Kidney epithelial cell (primary cell): ENCODE results near the gene OR10C1. TPM values are rescaled to one million over a fixed set of nuclear protein-coding genes. Genes with fewer than 3 reads are reported as not detected.
"Not testable (repeated sequence)": the region's sequence is repeated elsewhere in the genome, so short reads cannot be mapped to it uniquely, and the experiment has no call there.

Experiments used
- DNase-seq: peaks from one replicate; pipeline ENCODE4 v3.0.0-alpha.2; 2010; ENCODE audit warnings: low read depth
- H3K27me3 ChIP-seq: 2 replicates; pipeline ENCODE4 v1.6.0; 2011; ENCODE audit warnings: low read length; ENCODE audit not compliant: control insufficient read depth, insufficient read depth
- H3K36me3 ChIP-seq: 2 replicates; pipeline ENCODE4 v1.5.1; 2011; ENCODE audit warnings: low read length; ENCODE audit not compliant: control insufficient read depth, insufficient read depth
- H3K4me3 ChIP-seq: 2 replicates; pipeline ENCODE4 v1.5.1; 2011; ENCODE audit warnings: low read depth, mild to moderate bottlenecking, control low read depth, low read length
- total RNA-seq: library from RNA; depleted of rRNA; stranded (reverse); fragments of >200 nt; gene quantifications from 2 replicates; pipeline ENCODE4 v1.2.3, GENCODE V29; 2015
- TF ChIP-seq, protein P1 (sequence below): IDR thresholded peaks from 2 replicates; pipeline ENCODE4 v1.5.1; 2011; ENCODE audit warnings: mild to moderate bottlenecking, moderate library complexity, low read length, control low read depth, inconsistent platforms; ENCODE audit not compliant: insufficient read depth, poor library complexity, severe bottlenecking

The OR10C1 gene
- total RNA-seq, 1 donor from 2014 or later, result not detected

DNA sequence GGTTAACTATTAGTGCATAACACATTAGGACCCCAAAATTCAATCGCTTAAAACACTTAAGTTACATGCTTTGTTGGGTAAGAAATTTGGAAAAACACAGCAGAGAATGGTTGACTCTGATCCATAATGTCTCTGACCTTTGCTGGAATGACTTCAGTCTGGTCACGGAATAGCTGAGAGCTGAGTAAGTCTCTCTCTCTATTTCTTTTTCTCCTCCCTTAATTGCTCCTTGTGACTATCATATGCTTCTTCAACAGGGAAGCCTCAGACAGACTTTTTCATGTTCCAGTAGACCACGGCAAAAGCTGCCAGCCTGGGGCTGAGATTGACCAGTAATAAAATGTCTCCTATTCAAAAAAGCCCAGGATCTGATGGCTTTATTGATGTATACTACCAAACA is 19.6 kb upstream of the OR10C1 start:
- no peak for DNase-seq
- Histone ChIP-seq H3K36me3 (no peaks in the 10 kb centered on the region), H3K4me3 (no peak overlapping the region), H3K27me3 (no peaks in the 10 kb centered on the region)
- TF ChIP-seq, protein P1, sequence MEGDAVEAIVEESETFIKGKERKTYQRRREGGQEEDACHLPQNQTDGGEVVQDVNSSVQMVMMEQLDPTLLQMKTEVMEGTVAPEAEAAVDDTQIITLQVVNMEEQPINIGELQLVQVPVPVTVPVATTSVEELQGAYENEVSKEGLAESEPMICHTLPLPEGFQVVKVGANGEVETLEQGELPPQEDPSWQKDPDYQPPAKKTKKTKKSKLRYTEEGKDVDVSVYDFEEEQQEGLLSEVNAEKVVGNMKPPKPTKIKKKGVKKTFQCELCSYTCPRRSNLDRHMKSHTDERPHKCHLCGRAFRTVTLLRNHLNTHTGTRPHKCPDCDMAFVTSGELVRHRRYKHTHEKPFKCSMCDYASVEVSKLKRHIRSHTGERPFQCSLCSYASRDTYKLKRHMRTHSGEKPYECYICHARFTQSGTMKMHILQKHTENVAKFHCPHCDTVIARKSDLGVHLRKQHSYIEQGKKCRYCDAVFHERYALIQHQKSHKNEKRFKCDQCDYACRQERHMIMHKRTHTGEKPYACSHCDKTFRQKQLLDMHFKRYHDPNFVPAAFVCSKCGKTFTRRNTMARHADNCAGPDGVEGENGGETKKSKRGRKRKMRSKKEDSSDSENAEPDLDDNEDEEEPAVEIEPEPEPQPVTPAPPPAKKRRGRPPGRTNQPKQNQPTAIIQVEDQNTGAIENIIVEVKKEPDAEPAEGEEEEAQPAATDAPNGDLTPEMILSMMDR, result no peak

DNA sequence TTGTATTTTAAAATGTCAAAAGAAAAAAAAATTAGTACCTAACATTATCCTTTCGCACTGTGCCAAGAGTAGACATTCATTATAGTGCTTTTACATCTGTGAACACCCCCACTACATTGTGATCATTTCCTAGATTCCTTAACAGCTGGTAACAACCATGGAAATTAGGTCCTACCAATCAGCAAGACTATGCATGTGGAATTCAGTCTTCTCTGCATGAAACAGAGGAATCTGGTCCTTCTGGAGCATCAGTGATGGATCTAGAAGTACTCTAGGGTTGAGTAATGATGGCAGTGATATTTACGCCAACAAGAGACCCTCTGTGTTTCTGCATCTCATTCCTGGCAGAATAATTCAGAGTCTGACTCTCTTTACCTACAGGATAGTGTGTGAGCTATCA is 14.9 kb upstream of the OR10C1 start:
- DNase-seq, result no peak
- Histone ChIP-seq H3K27me3 (no peaks in the 10 kb centered on the region), H3K4me3 (no peak overlapping the region), H3K36me3 (no peaks in the 10 kb centered on the region)
- TF ChIP-seq, protein P1, result no peak

DNA sequence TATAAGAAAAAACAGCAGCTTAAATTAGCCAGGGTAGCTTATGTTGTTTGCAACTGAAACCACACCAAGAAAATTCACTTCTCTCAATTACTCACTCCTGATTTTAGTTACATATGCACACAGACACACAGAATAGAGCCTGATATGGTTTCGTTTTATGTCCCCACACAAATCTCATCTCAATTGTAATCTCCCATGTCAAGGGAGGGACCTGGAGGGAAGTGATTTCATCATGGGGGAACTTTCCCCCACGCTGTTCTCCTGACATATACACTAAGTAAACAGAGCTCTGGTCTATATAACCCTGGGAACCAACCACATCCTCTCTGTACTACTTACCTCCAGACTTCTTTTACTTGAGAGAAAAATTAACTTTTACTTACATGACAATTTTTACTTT is 14.5 kb upstream of the OR10C1 start:
- no peak for DNase-seq

DNA sequence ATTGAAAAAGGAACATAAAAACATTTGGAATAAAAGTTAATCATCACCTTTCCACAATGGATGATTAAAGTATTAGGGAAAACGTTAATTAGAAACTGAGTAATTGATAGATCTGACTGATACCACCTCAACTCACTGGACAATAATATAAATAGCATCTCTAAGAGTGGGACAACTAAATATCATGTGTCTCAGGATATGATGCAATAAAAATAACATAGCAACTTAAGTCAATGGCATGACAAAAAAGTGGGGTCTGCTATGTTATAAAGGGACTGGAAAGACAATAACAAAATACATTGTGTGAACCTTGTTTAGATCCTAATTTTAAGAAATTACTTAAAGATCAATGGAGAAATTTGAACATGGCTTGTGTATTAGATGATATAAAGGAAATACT is 14.0 kb upstream of the OR10C1 start:
- H3K36me3 ChIP-seq, result no peaks in the 10 kb centered on the region
- DNase-seq, result no peak
- TF ChIP-seq, protein P1, result no peak
- H3K27me3 ChIP-seq, result no peaks in the 10 kb centered on the region
- H3K4me3 ChIP-seq, result no peak overlapping the region

More for the DNA sequence above, 14.5 kb upstream of the OR10C1 start:
- TF ChIP-seq, protein P1, result no peak
- Histone ChIP-seq H3K36me3 (no peaks in the 10 kb centered on the region), H3K4me3 (no peak overlapping the region), H3K27me3 (no peaks in the 10 kb centered on the region)

DNA sequence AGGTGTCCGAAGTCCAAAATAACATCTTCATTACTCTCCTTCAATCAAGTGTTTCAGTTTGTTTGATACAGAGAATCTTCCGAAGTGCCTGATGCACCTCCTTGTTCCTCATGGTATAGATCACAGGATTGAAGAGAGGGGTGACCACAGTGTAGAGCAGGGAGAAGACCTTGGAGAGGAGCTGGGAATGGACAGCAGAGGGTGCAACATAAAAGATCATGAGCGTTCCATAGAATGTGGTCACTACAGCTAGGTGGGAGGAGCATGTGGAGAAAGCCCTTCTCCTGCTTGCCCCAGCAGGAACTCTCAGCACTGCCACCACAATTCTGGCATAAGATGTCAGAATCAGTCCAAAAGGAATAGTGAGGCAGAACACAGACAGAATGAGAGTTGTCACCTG is 12.5 kb upstream of the OR10C1 start:
- Histone ChIP-seq H3K4me3 (no peak overlapping the region), H3K36me3 (no peaks in the 10 kb centered on the region), H3K27me3 (no peaks in the 10 kb centered on the region)
- no peak for DNase-seq
- TF ChIP-seq, protein P1, result no peak

DNA sequence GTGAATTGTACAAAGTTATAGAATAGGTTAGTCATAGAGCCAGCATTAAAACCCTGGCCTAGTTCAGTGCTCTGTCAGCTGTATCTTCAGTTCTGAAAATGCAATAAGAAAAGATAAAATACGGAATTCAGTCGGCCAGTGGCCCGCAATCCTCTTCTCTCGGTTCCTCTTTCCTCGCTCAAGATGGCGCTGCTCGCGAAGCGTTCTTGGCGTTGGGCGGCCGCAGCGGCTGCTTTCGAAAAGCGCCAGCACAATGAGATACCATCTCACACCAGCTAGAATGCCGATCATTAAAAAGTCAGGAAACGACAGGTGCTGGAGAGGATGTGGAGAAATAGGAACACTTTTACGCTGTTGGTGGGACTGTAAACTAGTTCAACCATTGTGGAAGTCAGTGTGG is 2.4 kb upstream of the OR10C1 start:
- DNase-seq, H3K27me3 ChIP-seq, H3K36me3 ChIP-seq, H3K4me3 ChIP-seq: not testable (repeated sequence)

DNA sequence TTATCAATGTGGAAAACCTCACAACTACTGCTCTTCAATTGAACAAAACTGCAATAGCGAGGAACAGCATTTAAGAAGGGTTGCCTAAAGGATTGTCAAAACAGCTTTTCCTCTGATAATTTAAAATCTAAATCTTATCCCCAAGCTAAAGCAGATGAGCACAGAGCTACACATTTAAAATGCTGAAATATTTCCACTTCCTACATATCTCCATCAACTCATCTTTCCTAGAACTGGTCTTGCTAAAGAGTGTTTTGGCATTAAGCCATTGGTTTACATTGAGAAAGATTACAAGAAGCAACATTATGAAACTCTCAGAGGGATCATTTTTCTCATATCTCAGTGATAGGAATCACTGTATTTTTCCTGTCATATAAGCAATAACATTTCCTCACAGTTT is 3.6 kb downstream of the OR10C1 start:
- TF ChIP-seq, protein P1, result no peak
- no peak overlapping the region for H3K4me3 ChIP-seq
- no peak for DNase-seq
- H3K27me3 ChIP-seq, result no peaks in the 10 kb centered on the region
- H3K36me3 ChIP-seq, result no peaks in the 10 kb centered on the region

DNA sequence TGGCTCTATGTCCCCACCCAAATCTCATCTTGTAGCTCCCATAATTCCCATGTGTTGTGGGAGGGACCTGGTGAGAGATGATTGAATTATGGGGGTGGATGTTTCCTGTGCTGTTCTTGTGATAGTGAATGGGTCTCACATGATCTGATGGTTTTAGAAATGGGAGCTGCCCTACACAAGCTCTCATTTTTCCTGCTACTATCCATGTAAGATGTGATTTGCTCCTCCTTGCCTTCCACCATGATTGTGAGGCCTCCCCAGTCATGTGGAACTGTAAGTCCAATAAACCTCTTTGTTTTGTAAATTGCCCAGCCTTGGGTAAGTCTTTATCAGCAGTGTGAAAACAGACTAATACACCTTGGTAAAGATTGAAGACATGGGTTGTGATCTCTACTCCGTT is 4.9 kb downstream of the OR10C1 start:
- not testable (repeated sequence) for H3K4me3 ChIP-seq, H3K36me3 ChIP-seq, H3K27me3 ChIP-seq, DNase-seq
